SJCRH30 (cell line): ENCODE data around the gene ZNF407. TPM values are rescaled to one million over a fixed set of nuclear protein-coding genes. Genes with fewer than 3 reads are reported as not detected.

Experiments
- DNase-seq, 2 experiments: peaks; one replicate each; pipeline ENCODE4 v3.0.0-alpha.2; 2015 to 2020
- H3K27ac ChIP-seq: fragments of 250-450 bp; sonication (Bioruptor Pico); 2 replicates; pipeline ENCODE4 v1.5.1; 2020; ENCODE audit warnings: mild to moderate bottlenecking, moderate library complexity
- H3K27me3 ChIP-seq: fragments of 250-450 bp; sonication (Bioruptor Pico); 2 replicates; pipeline ENCODE4 v1.5.1; 2020; ENCODE audit warnings: mild to moderate bottlenecking, moderate library complexity
- H3K36me3 ChIP-seq: fragments of 250-450 bp; sonication (Bioruptor Pico); 2 replicates; pipeline ENCODE4 v1.5.1; 2020; ENCODE audit warnings: mild to moderate bottlenecking, moderate library complexity
- H3K4me1 ChIP-seq: fragments of 250-450 bp; sonication (Bioruptor Pico); 2 replicates; pipeline ENCODE4 v1.5.1; 2020; ENCODE audit warnings: mild to moderate bottlenecking, moderate library complexity
- H3K4me3 ChIP-seq: fragments of 250-450 bp; sonication (Bioruptor Pico); 2 replicates; pipeline ENCODE4 v1.5.1; 2020; ENCODE audit warnings: mild to moderate bottlenecking, moderate library complexity
- H3K9me3 ChIP-seq: fragments of 250-450 bp; sonication (Bioruptor Pico); replicated peaks from 2 replicates; pipeline ENCODE4 v1.5.1; 2020; ENCODE audit warnings: mild to moderate bottlenecking, moderate library complexity
- total RNA-seq: library from RNA; depleted of rRNA; stranded (reverse); fragments of >200 nt; shearing (Covaris generic); gene quantifications from 2 replicates; pipeline ENCODE4 v1.2.3, GENCODE V29; 2014

The ZNF407 gene
- total RNA-seq, 1 experiment from 2014 or later: 9.5 TPM

- no peaks in the 10 kb centered on the region for H3K4me1 ChIP-seq
- DNase-seq: no peak
- H3K27ac ChIP-seq: no peak overlapping the region
- H3K27me3 ChIP-seq: no peaks in the 10 kb centered on the region
- no peaks in the 10 kb centered on the region for H3K36me3 ChIP-seq
- no peak overlapping the region for H3K4me3 ChIP-seq
- H3K9me3 ChIP-seq: no peaks in the 10 kb centered on the region
Measured at GRCh38 chr18:74935434-74935833, 337.8 kb downstream of the ZNF407 start.

DNA sequence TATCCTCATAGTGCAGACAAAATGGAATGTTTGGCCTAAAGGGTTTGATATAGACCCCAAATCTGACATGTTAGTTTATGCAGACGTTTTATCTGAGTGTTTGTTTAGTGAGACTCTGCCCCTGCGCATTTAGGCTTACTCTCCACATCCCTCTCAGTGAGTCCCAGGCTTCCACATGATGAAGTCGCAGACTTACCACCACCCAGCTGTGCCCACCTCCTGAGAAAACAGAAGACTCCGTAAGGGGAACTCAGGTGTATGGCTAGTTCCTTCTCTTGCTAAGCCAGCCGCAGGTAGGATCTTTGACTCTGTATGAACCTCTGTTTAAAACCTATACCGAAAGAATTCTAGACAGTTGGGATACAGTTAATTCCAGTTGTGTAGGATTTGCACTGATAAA lies 338.7 kb downstream of the ZNF407 start:
- no peaks in the 10 kb centered on the region for H3K4me1 ChIP-seq
- H3K27ac ChIP-seq: no peak overlapping the region
- no peak for DNase-seq
- no peak overlapping the region for H3K4me3 ChIP-seq
- H3K36me3 ChIP-seq: no peaks in the 10 kb centered on the region
- H3K9me3 ChIP-seq: no peaks in the 10 kb centered on the region
- no peaks in the 10 kb centered on the region for H3K27me3 ChIP-seq

- DNase-seq: no peak
- Histone ChIP-seq H3K4me3 (no peak overlapping the region), H3K4me1 (no peaks in the 10 kb centered on the region)
Measured at GRCh38 chr18:74937291-74937690, 339.6 kb downstream of the ZNF407 start.

GRCh38 chr18:74940856-74941255 lies 343.2 kb downstream of the ZNF407 start:
- Histone ChIP-seq H3K27ac (no peak overlapping the region), H3K4me3 (no peak overlapping the region), H3K27me3 (no peaks in the 10 kb centered on the region), H3K36me3 (no peaks in the 10 kb centered on the region), H3K9me3 (no peaks in the 10 kb centered on the region), H3K4me1 (no peaks in the 10 kb centered on the region)
- DNase-seq: no peak

More at GRCh38 chr18:74937291-74937690, 339.6 kb downstream of the ZNF407 start:
- Histone ChIP-seq H3K27me3 (no peaks in the 10 kb centered on the region), H3K36me3 (no peaks in the 10 kb centered on the region), H3K9me3 (no peaks in the 10 kb centered on the region), H3K27ac (no peak overlapping the region)

- H3K9me3 ChIP-seq: no peaks in the 10 kb centered on the region
- no peaks in the 10 kb centered on the region for H3K27me3 ChIP-seq
- H3K36me3 ChIP-seq: no peaks in the 10 kb centered on the region
- no peak for DNase-seq
- no peak overlapping the region for H3K4me3 ChIP-seq
- H3K27ac ChIP-seq: no peak overlapping the region
- no peaks in the 10 kb centered on the region for H3K4me1 ChIP-seq
Measured at GRCh38 chr18:74942319-74942910, 344.7 kb downstream of the ZNF407 start.

- DNase-seq: no peak
- H3K4me3 ChIP-seq: no peak overlapping the region
- H3K27ac ChIP-seq: no peak overlapping the region
- H3K9me3 ChIP-seq: no peaks in the 10 kb centered on the region
- no peaks in the 10 kb centered on the region for H3K36me3 ChIP-seq
- no peaks in the 10 kb centered on the region for H3K4me1 ChIP-seq
- H3K27me3 ChIP-seq: no peaks in the 10 kb centered on the region
Measured at GRCh38 chr18:74944676-74945075, 347.0 kb downstream of the ZNF407 start.

GRCh38 chr18:74945774-74946545 lies 348.3 kb downstream of the ZNF407 start:
- no peaks in the 10 kb centered on the region for H3K36me3 ChIP-seq
- no peaks in the 10 kb centered on the region for H3K4me1 ChIP-seq
- no peaks in the 10 kb centered on the region for H3K27me3 ChIP-seq
- no peaks in the 10 kb centered on the region for H3K9me3 ChIP-seq
- DNase-seq: no peak
- H3K27ac ChIP-seq: no peak overlapping the region
- no peak overlapping the region for H3K4me3 ChIP-seq

GRCh38 chr18:74946646-74947375 lies 349.1 kb downstream of the ZNF407 start:
- no peak for DNase-seq
- Histone ChIP-seq H3K4me3 (no peak overlapping the region), H3K9me3 (no peaks in the 10 kb centered on the region), H3K27ac (no peak overlapping the region), H3K4me1 (no peaks in the 10 kb centered on the region), H3K36me3 (no peaks in the 10 kb centered on the region), H3K27me3 (no peaks in the 10 kb centered on the region)

DNA sequence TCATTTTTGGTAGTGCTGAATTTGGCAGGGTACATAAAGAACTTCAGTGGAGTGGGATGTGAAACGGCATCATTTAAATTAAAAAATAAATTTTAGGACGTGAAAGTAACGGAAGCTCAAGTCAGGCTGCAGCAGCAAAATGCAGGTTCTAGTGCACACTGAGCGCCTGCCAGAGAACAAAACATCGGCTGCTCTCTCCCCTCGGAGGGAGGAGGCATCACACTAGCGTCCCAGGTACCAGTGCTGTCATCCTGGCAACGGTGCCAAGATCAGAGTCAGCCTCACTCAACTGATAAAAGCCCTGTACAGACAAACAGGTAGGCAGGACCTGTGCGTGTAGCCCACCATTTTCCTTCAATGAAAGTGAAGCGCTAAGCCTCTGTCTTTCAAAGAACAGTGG lies 349.7 kb downstream of the ZNF407 start:
- Histone ChIP-seq H3K27me3 (no peaks in the 10 kb centered on the region), H3K36me3 (no peaks in the 10 kb centered on the region), H3K27ac (no peak overlapping the region), H3K4me3 (no peak overlapping the region), H3K9me3 (no peaks in the 10 kb centered on the region), H3K4me1 (no peaks in the 10 kb centered on the region)
- DNase-seq: no peak

DNA sequence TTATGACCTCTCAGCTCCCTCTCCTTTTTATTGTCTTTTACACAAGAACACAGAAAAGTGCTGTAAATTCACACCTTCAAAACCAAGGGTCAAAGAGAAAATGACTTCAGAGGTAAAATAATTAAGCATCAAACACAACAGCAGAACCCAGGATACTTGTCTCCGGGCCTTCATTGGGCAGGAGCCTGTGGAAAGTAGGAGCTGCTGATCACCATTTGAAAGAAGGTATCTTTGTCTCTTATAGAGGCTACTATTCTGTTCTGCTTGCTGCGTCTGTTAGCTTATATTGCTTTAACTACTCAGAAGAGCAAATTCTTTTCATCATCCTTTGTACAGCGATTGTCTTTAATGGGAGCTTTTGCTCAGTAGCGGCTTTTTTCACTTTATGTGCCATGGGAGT lies 350.2 kb downstream of the ZNF407 start:
- DNase-seq: no peak
- no peaks in the 10 kb centered on the region for H3K4me1 ChIP-seq
- no peak overlapping the region for H3K4me3 ChIP-seq
- no peaks in the 10 kb centered on the region for H3K9me3 ChIP-seq
- H3K36me3 ChIP-seq: no peaks in the 10 kb centered on the region
- H3K27ac ChIP-seq: no peak overlapping the region
- H3K27me3 ChIP-seq: no peaks in the 10 kb centered on the region

DNA sequence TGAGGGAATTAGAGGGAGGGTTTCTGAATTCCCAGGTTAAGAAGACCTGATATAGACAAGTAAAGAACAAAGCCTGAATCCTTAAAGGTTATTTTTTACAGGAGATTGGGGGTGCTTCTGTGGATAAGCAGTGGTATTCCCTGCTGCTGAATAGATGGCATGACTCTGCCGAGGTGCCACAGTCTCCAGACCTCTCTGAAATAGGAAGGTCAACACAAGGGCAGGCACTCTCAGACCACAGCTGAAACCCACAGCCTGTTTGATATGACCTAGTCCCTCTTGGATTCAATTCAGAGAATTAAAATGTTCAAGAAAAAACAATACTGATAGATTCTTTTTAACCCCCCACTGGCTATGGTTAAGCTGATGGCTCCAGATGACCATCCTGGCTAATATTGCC lies 351.9 kb downstream of the ZNF407 start:
- Histone ChIP-seq H3K27ac (no peak overlapping the region), H3K4me1 (no peaks in the 10 kb centered on the region), H3K9me3 (no peaks in the 10 kb centered on the region), H3K36me3 (no peaks in the 10 kb centered on the region), H3K4me3 (no peak overlapping the region), H3K27me3 (no peaks in the 10 kb centered on the region)
- no peak for DNase-seq

DNA sequence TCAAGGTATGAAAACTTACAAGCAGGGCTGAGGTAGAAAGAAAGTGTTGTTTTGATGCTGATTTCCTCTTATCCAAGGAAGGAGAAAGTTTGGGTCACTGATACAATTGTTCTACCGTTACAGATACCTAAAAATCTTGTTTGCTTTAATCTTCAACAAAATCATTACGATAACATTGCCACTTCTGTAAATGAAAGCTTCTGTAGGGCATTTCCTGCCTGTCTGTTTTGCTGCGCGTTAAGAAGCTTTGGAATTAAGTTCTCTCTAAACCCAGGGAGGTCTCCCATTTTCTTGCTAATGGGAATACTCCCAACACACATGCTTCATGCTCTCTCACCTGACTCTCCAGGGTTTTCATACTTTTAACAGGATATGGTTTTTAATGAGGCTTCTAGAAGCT lies 352.8 kb downstream of the ZNF407 start:
- H3K4me3 ChIP-seq: no peak overlapping the region
- H3K27ac ChIP-seq: no peak overlapping the region
- no peaks in the 10 kb centered on the region for H3K27me3 ChIP-seq
- H3K36me3 ChIP-seq: no peaks in the 10 kb centered on the region
- H3K9me3 ChIP-seq: no peaks in the 10 kb centered on the region
- H3K4me1 ChIP-seq: no peaks in the 10 kb centered on the region
- no peak for DNase-seq

- no peaks in the 10 kb centered on the region for H3K9me3 ChIP-seq
- no peak overlapping the region for H3K27ac ChIP-seq
- no peaks in the 10 kb centered on the region for H3K27me3 ChIP-seq
- no peaks in the 10 kb centered on the region for H3K4me1 ChIP-seq
- H3K36me3 ChIP-seq: no peaks in the 10 kb centered on the region
- DNase-seq: no peak
- H3K4me3 ChIP-seq: no peak overlapping the region
Measured at GRCh38 chr18:74951165-74951760, 353.6 kb downstream of the ZNF407 start.

DNA sequence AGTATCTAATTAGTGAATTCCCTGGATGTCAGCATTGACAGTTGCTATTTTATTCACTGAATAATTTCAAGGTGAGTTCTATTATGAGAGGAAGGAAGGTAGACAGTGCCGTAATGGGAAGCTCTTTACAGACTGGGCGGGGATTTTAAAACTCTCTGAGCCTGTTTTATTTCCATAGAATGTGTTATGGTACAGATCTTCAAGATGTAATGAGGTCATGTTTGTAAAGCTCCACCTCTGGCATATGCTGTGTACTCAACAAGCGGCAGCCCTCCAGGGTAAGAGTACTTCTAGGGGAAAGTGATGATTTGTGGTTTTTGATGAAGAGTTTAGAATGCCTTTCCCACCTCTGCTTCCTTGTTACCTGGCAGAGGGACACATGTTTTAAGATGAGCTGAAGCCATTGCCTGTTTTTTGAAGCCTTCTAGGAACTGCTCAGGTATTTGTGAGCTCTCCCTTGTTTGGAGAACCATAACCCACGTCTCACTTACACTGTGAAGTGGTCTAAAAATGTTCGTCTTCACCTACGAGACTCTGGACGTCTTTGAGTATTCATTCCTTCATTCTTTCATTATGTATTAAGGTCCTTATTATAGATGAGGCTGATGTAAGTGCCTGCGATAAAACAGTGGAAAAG lies 360.0 kb downstream of the ZNF407 start:
- Histone ChIP-seq H3K4me1 (no peaks in the 10 kb centered on the region), H3K4me3 (no peak overlapping the region), H3K27me3 (no peaks in the 10 kb centered on the region), H3K36me3 (no peaks in the 10 kb centered on the region), H3K27ac (no peak overlapping the region), H3K9me3 (no peaks in the 10 kb centered on the region)
- DNase-seq: no peak

- no peaks in the 10 kb centered on the region for H3K4me1 ChIP-seq
- H3K36me3 ChIP-seq: no peaks in the 10 kb centered on the region
- no peak for DNase-seq
- no peak overlapping the region for H3K27ac ChIP-seq
- no peaks in the 10 kb centered on the region for H3K9me3 ChIP-seq
- no peaks in the 10 kb centered on the region for H3K27me3 ChIP-seq
- no peak overlapping the region for H3K4me3 ChIP-seq
Measured at GRCh38 chr18:74959216-74959615, 361.5 kb downstream of the ZNF407 start.
